Stimulated activated memory B cell treated with anti-CD40 and anti-IgM and Interleukin-4, amounts not matched to agents 10 μg/mL and 1 μg/mL and 100 μg/mL, for 72 hours (primary cell): ENCODE measurements around the gene PEX11G.
"Not testable (repeated sequence)": the region's sequence is repeated elsewhere in the genome, so short reads cannot be mapped to it uniquely, and the experiment has no call there.

Source experiments
- ATAC-seq: fragments of 150-1000 bp; cut with Tn5 transposase; 2 replicates; pipeline ENCODE4 v1.10.0; 2021
- H3K27ac Mint-ChIP-seq: one replicate; pipeline ENCODE4 v1.8.0; 2022; ENCODE audit warnings: mild to moderate bottlenecking, mixed read lengths
- H3K27me3 Mint-ChIP-seq: one replicate; pipeline ENCODE4 v1.8.0; 2022; ENCODE audit warnings: mixed read lengths
- H3K36me3 Mint-ChIP-seq: one replicate; pipeline ENCODE4 v1.8.0; 2022; ENCODE audit warnings: mixed read lengths
- H3K4me1 Mint-ChIP-seq: one replicate; pipeline ENCODE4 v1.8.0; 2022; ENCODE audit warnings: mixed read lengths
- H3K4me3 Mint-ChIP-seq: one replicate; pipeline ENCODE4 v1.8.0; 2022; ENCODE audit warnings: mild to moderate bottlenecking, moderate library complexity, mixed read lengths
- H3K9me3 Mint-ChIP-seq: one replicate; pipeline ENCODE4 v1.8.0; 2022; ENCODE audit warnings: mixed read lengths

Gene PEX11G

DNA sequence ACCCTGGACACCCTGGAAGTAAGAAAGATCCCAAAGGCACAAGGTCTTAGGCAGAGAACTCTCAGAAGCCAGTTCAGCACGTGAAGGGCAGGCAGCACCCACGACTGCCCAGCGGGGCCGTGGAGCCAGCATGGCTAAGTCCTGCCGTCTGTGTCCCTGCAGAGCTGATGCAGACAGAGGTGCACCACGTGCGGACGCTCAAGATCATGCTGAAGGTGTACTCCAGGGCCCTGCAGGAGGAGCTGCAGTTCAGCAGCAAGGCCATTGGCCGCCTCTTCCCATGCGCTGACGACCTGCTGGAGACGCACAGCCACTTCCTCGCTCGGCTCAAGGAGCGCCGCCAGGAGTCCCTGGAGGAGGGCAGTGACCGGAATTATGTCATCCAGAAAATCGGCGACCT lies 44.8 kb downstream of the PEX11G start:
- H3K27me3 Mint-ChIP-seq = no peaks in the 10 kb centered on the region
- H3K4me3 Mint-ChIP-seq = no peak overlapping the region
- no peak overlapping the region for H3K27ac Mint-ChIP-seq
- H3K9me3 Mint-ChIP-seq = no peaks in the 10 kb centered on the region
- peaks cover 4% of the 10 kb centered on the region for H3K4me1 Mint-ChIP-seq
- no peak for ATAC-seq
- H3K36me3 Mint-ChIP-seq = peaks cover 73% of the 10 kb centered on the region

DNA sequence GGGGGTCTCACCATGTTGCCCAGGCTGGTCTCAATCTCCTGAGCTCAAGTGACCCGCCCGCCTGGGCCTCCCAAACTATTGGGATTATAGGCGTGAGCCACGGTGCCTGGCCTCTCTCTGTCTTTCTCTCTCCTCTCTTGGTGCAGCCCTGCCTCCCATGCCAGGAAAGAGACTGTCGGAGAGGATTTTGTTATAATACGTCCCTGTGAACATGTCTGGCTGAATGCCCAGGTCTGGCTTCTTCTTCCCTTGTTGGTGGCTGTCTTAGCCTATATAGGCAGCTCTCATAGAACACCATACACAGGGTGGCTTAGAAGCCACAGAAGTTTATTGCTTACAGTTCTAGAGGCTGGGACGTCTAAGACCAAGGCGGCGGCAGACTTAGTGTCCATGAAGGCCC lies 46.4 kb downstream of the PEX11G start:
- Mint-ChIP-seq H3K36me3 (peaks cover 57% of the 10 kb centered on the region), H3K4me3 (no peak overlapping the region), H3K27ac (peak overlapping the region; percentile 75), H3K9me3 (no peaks in the 10 kb centered on the region), H3K4me1 (peaks cover 4% of the 10 kb centered on the region), H3K27me3 (no peaks in the 10 kb centered on the region)
- ATAC-seq = no peak

DNA sequence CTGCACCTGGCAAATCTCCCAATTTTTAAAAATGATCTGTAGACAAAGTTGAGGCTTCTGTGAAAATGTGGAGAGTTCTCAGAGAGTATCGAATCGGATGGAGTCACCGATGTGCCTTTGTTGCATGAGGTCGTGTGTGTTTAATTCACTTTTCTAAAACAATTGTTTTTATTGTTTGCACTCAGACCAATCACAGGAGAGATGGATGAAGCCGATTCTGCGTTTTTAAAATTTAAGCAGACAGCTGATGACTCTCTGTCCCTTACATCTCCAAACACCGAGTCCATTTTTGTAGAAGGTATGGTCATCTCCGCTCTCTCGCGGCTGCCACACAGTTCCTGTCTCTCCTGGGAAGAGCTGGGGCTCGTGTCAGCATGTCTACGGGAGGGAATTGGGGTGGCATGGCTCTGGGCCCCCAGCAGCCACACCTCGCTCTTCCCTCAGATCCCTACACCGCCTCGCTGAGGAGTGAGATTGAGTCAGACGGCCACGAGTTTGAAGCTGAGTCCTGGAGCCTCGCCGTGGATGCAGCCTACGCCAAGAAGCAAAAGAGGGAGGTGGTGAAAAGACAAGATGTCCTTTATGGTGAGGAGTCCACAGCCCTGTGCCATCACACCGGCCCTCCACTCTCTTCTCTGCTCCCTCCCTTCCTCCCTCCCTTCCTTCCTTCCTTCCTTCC lies 47.2 kb downstream of the PEX11G start:
- Mint-ChIP-seq H3K4me1 (peaks cover 4% of the 10 kb centered on the region), H3K36me3 (peaks cover 52% of the 10 kb centered on the region), H3K27ac (peak overlapping the region; percentile 75), H3K27me3 (no peaks in the 10 kb centered on the region), H3K9me3 (no peaks in the 10 kb centered on the region), H3K4me3 (no peak overlapping the region)
- no peak for ATAC-seq

- Mint-ChIP-seq H3K9me3 (no peaks in the 10 kb centered on the region), H3K27me3 (no peaks in the 10 kb centered on the region), H3K27ac (no peak overlapping the region), H3K36me3 (peaks cover 48% of the 10 kb centered on the region), H3K4me3 (no peak overlapping the region), H3K4me1 (peaks cover 4% of the 10 kb centered on the region)
- ATAC-seq = no peak
These were observed 48.5 kb downstream of the PEX11G start for GRCh38 chr19:7440188-7440975.

DNA sequence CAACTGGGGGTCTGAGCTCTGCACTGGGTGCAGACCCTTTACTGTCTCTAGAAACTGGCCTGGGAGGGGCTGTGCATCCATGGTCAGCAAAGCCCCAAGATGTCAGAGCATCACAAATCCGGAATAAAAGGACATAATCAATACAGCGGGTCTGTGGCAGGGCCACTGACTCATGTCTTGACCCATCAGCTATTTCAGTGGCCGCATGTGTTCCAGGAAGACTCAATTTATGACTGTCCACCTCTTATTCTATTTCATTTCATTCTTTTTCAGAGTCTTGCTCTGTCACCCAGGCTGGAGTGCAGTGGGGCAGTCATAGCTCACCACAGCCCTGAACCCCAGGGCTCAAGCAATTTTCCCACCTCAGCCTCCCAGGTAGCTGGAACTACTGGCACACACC lies 53.2 kb downstream of the PEX11G start:
- H3K4me3 Mint-ChIP-seq = no peak overlapping the region
- no peaks in the 10 kb centered on the region for H3K4me1 Mint-ChIP-seq
- peak overlapping the region; percentile 6 for H3K27ac Mint-ChIP-seq
- H3K36me3 Mint-ChIP-seq = peaks cover 10% of the 10 kb centered on the region
- no peak for ATAC-seq
- H3K9me3 Mint-ChIP-seq = no peaks in the 10 kb centered on the region
- no peaks in the 10 kb centered on the region for H3K27me3 Mint-ChIP-seq

- Mint-ChIP-seq H3K4me3 (no peak overlapping the region), H3K27me3 (no peaks in the 10 kb centered on the region), H3K4me1 (no peaks in the 10 kb centered on the region), H3K36me3 (peaks cover 7% of the 10 kb centered on the region), H3K27ac (no peak overlapping the region), H3K9me3 (no peaks in the 10 kb centered on the region)
- ATAC-seq = no peak
These were observed 54.4 kb downstream of the PEX11G start for GRCh38 chr19:7434391-7434790.

DNA sequence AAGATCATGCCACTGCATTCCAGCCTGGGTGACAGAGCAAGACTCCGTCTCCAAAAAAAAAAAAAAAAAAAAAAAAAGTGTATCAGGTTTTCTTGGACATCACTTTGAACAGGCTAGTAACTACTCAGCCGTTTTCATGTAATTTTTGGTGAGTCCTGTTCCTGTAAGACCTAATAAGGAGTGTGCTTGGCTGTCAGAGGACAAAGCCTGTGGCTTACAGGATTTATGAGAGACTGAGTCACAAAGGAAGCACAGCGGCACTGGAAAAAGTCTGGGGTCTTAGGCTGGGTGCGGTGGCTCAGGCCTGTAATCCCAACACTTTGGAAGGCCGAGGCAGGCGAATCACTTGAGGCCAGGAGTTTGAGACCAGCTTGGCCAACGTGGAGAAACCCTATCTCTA lies 55.4 kb downstream of the PEX11G start:
- H3K4me1 Mint-ChIP-seq, H3K36me3 Mint-ChIP-seq, ATAC-seq, H3K4me3 Mint-ChIP-seq, H3K9me3 Mint-ChIP-seq, H3K27me3 Mint-ChIP-seq, H3K27ac Mint-ChIP-seq: not testable (repeated sequence)

DNA sequence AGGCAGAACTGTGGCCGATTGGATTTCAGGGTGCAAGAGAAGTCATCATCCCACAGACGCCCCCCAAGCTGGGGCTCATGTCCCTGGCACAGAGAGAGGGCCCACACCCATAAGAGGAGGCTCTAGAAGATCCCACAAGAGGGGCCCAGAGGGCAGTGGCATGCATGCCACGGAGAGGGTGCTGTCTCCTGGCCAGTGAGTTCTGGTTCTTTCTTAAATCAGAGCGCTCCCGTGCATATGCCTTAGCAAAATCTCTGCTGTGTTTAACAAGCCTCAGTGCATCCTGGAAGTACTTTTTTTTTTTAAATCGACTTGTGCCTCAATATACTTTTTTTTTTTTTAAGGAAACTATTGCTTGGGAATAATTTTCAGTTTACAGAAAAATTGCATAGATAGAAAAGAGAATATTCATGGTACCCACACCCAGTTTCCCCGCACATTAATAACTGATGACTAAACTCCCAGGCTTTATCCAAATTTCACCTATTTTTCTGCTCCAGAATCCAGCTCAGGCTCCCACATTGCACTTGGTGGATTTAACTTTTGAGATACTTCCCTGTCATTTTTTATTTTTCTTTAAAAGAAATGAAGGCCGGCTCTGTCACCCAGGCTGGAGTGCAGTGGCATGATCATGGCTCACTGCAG lies 59.1 kb downstream of the PEX11G start:
- Mint-ChIP-seq H3K36me3 (peaks cover 9% of the 10 kb centered on the region), H3K27ac (no peak overlapping the region), H3K27me3 (no peaks in the 10 kb centered on the region), H3K9me3 (no peaks in the 10 kb centered on the region), H3K4me3 (no peak overlapping the region), H3K4me1 (peaks cover 29% of the 10 kb centered on the region)
- ATAC-seq = no peak

DNA sequence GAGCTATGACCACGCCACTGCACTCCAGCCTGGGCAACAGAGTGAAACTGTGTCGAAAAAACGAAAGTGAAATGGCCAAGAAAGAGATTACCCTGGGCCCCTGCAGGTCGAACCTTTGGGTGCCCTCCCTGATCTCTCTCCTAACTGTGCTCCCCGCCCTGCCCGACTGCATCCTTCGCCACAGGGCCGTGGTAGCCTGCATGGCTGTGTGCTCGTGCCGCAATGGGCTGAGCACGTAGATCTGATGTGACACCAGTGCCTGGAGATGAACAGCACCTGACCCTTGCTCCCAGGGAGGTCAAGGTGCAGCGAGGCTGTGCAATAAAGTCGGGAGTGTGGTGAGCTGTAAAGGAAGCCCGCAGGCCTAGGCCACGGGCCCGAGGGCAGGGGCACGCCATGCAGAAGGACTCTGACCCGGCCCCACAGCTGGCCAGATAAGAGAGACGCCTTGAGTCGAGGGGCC lies 60.2 kb downstream of the PEX11G start:
- peak; percentile 49 for ATAC-seq
- H3K27ac Mint-ChIP-seq = peak overlapping the region; percentile 82
- H3K9me3 Mint-ChIP-seq = no peaks in the 10 kb centered on the region
- H3K4me3 Mint-ChIP-seq = no peak overlapping the region
- H3K4me1 Mint-ChIP-seq = peaks cover 29% of the 10 kb centered on the region
- H3K27me3 Mint-ChIP-seq = no peaks in the 10 kb centered on the region
- H3K36me3 Mint-ChIP-seq = peaks cover 10% of the 10 kb centered on the region

DNA sequence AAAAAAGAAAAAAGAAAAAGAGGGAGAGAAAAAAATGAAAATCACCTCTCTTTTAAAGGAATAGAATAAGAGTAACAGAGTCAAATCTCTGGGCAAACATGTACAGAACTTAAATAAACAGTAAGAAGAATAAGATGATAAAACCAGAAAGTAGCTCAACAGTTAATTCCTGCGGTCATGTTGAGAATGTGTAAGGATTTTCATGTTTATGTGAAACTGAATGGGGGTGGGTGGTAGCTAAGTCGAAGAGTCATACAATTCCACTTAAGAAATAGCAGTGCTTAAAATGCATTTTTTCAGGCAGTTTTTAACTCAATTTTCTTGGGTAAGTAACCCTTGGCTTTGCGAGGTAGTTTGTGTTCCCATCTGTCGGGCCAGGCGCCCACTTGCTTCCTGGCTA lies 60.9 kb downstream of the PEX11G start:
- peaks cover 29% of the 10 kb centered on the region for H3K4me1 Mint-ChIP-seq
- peak overlapping the region; percentile 82 for H3K27ac Mint-ChIP-seq
- no peak for ATAC-seq
- no peaks in the 10 kb centered on the region for H3K27me3 Mint-ChIP-seq
- no peaks in the 10 kb centered on the region for H3K9me3 Mint-ChIP-seq
- H3K4me3 Mint-ChIP-seq = no peak overlapping the region
- H3K36me3 Mint-ChIP-seq = peaks cover 17% of the 10 kb centered on the region

DNA sequence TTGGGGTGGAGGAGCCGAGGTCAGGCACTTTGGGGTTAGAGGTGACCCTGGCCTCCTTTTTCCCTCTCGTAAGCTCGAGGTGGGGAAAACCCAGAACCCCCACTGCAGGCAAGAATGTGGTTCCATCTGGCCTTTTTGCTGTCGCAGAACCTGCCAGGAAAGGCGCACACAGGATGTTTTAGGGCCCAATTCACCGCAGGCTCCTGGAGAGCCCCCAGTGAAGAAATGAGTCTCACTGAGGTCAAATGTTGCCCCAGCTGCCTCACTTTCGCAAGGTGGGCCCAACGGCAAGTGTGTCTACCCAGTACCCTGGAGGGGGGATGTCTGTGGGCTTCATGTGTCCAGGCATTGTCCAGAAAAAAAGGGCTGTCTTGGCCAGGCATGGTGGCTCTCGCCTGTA lies 61.8 kb downstream of the PEX11G start:
- peaks cover 36% of the 10 kb centered on the region for H3K4me1 Mint-ChIP-seq
- H3K27ac Mint-ChIP-seq = peak overlapping the region; percentile 82
- peaks cover 24% of the 10 kb centered on the region for H3K36me3 Mint-ChIP-seq
- H3K9me3 Mint-ChIP-seq = no peaks in the 10 kb centered on the region
- peak overlapping the region; percentile 34 for H3K4me3 Mint-ChIP-seq
- peak; percentile 88 for ATAC-seq
- H3K27me3 Mint-ChIP-seq = no peaks in the 10 kb centered on the region
